Measurements from ENCODE around the gene GSTA2. TPM values are rescaled to one million over a fixed set of nuclear protein-coding genes. Genes with fewer than 3 reads are reported as not detected.
"Not testable (repeated sequence)": the region's sequence is repeated elsewhere in the genome, so short reads cannot be mapped to it uniquely, and the experiment has no call there.

GSTA2 gene
- total RNA-seq, 1 experiment from 2014 or later = 0.63 TPM

DNA sequence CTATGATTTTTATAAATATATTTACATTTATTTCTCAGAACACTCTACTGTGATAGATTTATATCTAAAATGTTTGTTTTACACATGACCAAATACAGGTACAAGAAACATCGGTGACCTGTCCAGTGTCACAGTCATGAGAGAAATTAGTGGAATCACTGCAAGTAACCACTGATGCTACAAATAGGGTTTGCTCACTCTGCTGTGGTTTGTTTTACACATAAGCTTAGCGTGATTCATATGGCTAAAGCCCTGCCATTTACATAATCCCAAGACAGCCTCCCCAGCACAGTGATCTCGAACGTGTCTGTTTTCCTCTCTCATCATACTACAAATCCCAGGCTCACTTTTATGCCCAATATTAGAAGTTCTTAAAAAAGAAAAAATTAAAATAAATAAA lies 6.1 kb upstream of the GSTA2 start:
- H3K36me3 ChIP-seq, DNase-seq, H3K4me3 ChIP-seq, H3K27me3 ChIP-seq, H3K9me3 ChIP-seq: not testable (repeated sequence)

DNA sequence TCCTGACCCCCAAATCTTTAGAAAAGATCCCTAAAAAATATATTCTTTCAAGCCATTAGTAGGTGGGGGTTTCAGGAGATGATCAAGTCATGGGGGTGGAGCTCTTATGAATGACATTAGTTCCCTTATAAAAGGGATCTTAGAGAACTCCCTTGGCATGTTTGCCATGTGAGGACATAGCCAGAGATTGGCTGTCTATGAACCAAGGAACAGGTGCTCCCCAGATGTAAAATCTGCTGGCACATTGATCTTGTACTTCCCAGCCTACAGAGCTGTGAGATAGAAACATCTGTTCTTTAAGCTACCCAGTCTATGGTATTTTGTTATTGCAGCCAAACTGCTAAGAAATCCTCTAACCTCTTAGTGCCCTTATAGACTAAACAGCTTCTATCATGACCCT lies 4.4 kb upstream of the GSTA2 start:
- H3K36me3 ChIP-seq, H3K9me3 ChIP-seq, H3K4me3 ChIP-seq, H3K27me3 ChIP-seq, DNase-seq: not testable (repeated sequence)

DNA sequence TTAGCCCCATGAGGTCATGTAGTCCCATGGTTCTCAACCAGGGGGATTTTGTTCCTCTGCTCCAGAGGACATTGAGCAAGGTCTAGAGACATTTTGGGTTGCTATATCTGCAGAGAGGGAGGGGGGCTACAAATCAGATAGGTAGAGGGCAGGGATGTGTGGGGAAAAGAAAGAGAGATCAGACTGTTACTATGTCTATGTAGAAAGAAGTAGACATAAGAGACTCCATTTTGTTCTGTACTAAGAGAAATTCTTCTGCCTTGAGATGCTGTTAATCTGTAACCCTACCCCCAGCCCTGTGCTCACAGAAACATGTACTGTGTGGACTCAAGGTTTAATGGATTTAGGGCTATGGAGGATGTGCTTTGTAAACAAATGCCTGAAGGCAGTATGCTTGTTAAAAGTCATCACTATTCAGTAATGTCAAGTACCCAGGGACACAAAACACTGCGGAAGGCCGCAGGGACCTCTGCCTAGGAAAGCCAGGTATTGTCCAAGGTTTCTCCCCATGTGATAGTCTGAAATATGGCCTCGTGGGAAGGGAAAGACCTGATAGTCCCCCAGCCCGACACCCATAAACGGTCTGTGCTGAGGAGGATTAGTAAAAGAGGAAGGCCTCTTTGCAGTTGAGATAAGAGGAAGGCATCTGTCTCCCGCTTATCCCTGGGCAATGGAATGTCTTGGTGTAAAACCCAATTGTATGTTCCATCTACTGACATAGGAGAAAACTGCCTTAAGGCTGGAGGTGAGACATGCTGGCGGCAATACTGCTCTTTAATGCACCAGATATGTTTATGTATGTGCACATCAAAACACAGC lies 1.4 kb downstream of the GSTA2 start:
- not testable (repeated sequence) for H3K9me3 ChIP-seq, H3K36me3 ChIP-seq, H3K4me3 ChIP-seq, H3K27me3 ChIP-seq, DNase-seq

DNA sequence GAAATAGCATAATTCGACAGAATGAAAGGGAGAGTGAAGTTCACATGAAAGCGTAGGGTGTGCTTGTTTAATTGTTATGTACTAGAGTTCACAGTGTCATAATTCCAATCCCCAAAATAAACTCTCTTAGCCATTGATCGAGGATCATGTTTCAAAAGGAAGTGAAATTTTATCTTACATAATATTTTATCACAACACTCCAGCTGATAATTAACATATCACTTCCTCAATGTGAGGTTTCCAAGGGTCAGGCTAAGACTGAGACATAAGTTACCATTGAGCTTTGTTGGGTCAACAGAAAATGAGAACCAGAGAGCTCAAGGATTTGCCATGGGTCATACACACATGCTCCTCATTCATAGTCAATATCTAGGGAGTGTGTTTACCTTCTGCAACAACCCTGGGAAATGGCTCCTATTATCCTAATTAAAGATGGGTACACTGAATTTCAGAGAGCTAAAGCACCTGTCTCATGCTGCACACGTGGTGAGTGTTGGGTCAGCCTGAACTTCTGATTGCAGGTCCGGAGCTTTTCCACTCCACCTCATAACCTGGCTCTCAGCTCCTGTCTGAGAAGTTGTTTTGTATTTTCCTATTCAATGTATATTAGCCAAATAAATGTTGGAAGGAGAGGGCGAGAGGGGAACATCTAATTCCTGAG lies 3.0 kb downstream of the GSTA2 start:
- Histone ChIP-seq H3K36me3 (no peaks in the 10 kb centered on the region), H3K4me3 (no peak overlapping the region), H3K9me3 (peaks cover 4% of the 10 kb centered on the region; the same call in 1 of the 2 replicates), H3K27me3 (no peaks in the 10 kb centered on the region)
- no peak for DNase-seq

DNA sequence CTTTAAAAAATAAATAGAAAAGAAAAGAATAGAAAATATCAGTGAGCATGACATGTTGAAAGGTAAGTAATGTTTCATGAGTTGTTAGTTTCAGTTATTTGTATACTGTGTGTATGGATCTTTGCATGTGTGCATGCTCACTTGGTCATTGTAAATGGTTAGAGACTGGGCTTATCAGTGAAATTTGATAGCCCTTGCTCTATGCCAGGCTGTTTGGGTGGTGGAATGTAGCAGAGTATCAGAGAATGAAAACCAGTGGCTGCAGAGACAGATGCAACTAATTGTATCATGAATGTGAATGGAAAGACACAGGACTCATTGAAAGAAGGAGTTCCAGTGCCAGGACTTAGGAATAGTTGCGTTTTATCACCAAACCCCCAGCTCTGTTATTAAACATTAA lies 4.2 kb downstream of the GSTA2 start:
- DNase-seq = no peak
- H3K36me3 ChIP-seq = no peaks in the 10 kb centered on the region
- peaks cover 4% of the 10 kb centered on the region; the same call in 1 of the 2 replicates for H3K9me3 ChIP-seq
- H3K27me3 ChIP-seq = no peaks in the 10 kb centered on the region
- H3K4me3 ChIP-seq = no peak overlapping the region

DNA sequence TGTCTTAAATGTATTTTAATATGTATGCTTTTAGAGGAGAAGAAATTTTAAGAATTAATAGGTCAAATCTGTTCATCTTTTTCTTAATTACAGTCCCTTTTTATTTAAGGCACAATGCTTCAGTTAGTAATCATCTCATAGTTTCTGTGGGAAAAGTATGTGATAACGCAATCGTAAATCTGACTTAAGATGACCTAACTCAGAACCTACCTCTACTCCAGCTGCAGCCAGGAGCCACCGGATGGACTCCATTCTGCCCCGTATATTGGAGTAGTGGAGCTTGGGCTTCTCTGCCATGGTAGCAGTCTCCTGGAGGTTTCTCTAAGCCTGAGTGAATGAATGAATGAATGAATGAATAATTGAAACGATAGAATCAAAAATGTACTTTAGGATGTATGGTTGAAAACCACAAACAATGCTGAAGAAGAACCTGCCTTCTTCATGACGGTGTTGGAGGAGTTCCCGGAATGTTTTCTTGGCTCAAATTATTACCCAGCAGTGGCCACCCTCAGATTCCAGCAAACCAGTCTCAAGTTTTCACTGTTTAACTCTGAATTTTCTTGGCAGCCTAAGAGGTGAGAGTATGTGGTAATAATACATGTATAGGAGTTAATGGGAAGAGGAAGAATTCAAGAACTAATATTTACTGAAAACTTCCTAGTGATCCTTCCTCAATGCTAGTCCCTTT lies 5.5 kb downstream of the GSTA2 start:
- not testable (repeated sequence) for H3K4me3 ChIP-seq

DNA sequence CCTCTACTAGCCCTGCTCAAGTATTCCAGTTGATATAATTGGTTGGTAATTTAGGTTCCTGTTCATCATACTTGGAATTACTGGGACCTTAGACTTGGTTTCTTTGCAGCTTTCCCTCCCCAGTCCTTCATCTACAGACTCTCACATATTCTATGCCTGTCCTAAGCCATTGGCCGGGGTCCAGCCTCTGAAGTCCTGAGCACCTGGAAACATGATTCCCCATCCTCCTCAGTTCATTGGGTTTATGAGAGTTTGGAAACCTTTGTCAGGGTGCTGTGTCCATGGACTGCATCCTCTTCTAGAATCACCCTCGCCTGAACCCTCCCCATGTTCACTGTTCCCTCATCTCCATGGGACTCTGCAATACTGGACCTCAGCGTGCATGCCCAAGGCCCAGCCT lies 8.8 kb downstream of the GSTA2 start:
- no peaks in the 10 kb centered on the region for H3K27me3 ChIP-seq
- no peak overlapping the region for H3K4me3 ChIP-seq
- DNase-seq = no peak

More for the DNA sequence above, 5.5 kb downstream of the GSTA2 start:
- not testable (repeated sequence) for H3K27me3 ChIP-seq, H3K9me3 ChIP-seq, H3K36me3 ChIP-seq
- DNase-seq = peak; percentile 69

DNA sequence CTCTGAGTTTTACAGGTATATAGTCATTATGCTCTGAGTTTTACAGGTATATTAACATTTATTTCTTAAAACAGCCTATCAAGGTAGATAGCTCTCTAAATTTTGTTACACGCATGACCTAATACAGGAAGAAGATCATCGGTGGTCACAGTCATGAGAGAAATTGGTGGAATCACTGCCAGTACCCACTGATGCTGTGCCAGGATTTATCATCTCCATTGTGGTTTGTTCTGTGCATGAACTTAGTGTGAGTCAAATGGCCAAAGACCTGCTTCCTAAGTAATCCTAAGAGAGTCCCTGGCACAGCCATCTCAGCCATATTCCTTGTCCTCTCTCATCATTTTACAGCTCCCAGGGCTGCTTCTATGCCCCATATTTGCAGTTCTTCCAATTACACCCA lies 10.1 kb downstream of the GSTA2 start:
- H3K9me3 ChIP-seq, H3K4me3 ChIP-seq, H3K27me3 ChIP-seq, H3K36me3 ChIP-seq: not testable (repeated sequence)
- DNase-seq = peak; percentile 73

More for the DNA sequence above, 8.8 kb downstream of the GSTA2 start:
- no peaks in the 10 kb centered on the region for H3K36me3 ChIP-seq
- H3K9me3 ChIP-seq = peaks cover 4% of the 10 kb centered on the region; the same call in 1 of the 2 replicates

DNA sequence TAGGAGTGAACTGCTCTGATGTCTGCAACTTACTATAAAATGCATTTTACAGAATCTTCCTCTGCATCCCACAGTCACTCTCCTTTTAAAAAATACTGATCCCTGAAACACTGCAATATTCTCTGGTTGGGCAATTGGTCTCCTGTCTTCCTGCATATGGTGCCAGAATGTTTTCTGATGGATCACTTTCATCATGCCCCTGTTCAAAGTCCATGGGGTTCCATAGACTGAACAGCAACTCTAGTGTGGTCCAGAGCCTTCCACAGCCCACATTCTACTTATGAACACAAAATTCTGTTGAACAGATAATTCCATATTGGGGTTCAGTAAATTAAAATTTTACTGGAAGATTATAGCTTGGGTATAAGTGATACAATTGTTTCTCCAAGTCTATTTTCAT lies 11.0 kb downstream of the GSTA2 start:
- Histone ChIP-seq H3K27me3 (no peaks in the 10 kb centered on the region), H3K9me3 (no peaks in the 10 kb centered on the region), H3K36me3 (no peaks in the 10 kb centered on the region), H3K4me3 (no peak overlapping the region)
- no peak for DNase-seq

DNA sequence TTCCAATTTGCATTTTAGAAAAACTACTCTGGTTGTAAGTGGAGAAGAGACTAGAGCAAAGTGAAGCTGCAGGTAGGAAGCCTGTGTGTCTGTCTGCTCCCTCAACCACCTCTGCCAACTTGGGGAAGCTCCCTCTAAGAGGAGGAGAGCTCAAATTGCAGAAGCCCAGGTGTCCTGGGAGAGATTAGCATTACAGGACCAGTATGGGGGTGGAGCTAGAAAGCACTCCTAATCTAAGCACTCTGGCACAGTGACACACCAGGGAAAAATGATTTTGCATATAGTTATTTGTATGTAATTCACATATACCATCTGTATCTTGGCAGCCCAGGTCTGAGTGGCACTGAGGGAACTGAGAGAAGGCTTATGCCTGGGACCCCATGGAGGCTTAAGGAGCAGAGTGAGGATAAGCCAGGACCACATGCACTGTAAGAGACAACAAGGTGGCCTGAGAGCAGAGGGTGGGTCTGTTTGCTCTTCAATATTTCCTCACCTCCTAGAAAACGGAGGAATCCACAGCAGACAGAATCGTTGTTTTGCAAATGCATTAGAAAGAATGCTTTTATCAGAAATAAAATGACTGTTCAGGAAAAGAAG lies 13.6 kb downstream of the GSTA2 start:
- Histone ChIP-seq H3K36me3 (no peaks in the 10 kb centered on the region), H3K9me3 (no peaks in the 10 kb centered on the region), H3K4me3 (no peak overlapping the region), H3K27me3 (no peaks in the 10 kb centered on the region)
- DNase-seq = no peak

DNA sequence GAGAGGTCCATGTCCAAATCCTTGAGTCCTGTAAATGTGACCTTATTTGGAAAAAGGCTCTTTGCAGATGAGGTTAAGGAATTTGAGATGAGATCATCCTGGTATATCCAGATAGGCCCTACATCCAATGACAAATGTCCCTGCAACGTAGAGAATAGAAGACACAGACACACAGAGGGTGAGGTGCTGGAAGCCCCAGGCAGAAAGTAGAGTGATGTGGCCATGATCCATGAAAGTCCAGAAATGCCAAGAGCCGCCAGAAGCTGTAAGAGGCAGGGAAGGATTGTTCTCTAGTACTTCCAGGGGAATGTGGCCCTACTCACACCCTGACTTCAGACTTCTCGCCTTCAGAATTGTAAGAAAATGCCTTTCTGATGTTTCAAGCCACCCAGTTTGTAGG lies 16.0 kb downstream of the GSTA2 start:
- not testable (repeated sequence) for H3K27me3 ChIP-seq, H3K36me3 ChIP-seq, H3K4me3 ChIP-seq, H3K9me3 ChIP-seq
- peak; percentile 25 for DNase-seq

DNA sequence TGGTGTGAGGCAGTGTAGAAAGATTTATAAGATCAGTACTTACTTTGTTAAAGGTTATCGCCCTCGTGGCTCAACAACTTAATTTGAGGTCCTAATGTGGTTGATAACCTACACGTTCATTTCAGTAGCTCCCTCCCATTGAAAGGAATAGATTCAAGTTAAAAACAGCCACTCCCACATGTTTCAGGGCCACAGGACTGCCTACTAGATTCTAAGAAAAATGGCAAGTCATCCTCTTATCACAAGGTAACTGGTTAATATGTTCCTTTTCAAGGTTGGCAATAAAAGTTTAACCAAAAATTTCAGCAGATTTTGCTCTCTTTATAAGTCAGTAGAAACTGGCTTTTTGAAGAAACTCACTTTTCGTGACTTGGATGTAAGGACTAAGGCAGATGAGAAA lies 17.1 kb downstream of the GSTA2 start:
- no peaks in the 10 kb centered on the region for H3K27me3 ChIP-seq
- no peaks in the 10 kb centered on the region for H3K36me3 ChIP-seq
- H3K9me3 ChIP-seq = no peaks in the 10 kb centered on the region
- no peak for DNase-seq
- H3K4me3 ChIP-seq = no peak overlapping the region

DNA sequence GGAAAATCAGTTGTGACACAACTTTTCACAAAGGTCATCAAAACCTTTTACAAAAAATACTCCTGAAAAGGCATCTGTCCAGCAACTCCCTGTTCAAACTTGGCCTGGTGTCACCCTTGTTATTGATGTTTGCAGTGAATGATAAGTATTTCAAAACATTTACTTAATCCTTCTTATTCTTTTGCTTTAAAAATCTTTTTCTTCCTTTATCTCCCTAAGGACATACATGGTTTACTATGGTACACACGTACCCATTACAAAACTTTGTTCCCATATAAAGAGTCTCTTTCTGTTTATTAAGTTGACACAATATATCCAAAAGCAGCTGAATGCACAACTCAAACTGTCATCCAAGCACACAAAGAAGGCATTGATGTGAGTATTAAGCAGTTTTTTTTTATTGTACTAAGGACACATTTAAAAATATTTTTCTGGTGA lies 17.5 kb downstream of the GSTA2 start:
- DNase-seq = no peak
- Histone ChIP-seq H3K36me3 (no peaks in the 10 kb centered on the region), H3K4me3 (no peak overlapping the region), H3K9me3 (no peaks in the 10 kb centered on the region), H3K27me3 (no peaks in the 10 kb centered on the region)

DNA sequence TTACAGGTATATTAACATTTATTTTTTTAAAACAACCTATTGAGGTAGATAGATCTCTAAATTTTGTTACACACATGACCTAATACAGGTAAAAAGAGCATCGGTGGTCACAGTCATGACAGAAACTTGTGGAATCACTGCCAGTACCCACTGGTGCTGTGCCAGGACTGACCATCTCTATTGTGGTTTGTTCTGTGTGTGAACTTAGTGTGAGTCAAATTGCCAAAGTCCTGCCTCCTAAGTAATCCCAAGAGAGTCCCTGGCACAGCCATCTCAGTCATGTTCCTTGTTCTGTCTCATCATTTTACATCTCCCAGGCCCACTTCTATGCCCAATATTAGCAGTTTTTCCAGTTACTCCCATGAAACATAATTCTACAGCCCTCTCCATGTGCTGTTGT lies 21.4 kb downstream of the GSTA2 start:
- Histone ChIP-seq H3K4me3 (no peak overlapping the region), H3K9me3 (no peaks in the 10 kb centered on the region), H3K27me3 (no peaks in the 10 kb centered on the region), H3K36me3 (no peaks in the 10 kb centered on the region)
- no peak for DNase-seq

DNA sequence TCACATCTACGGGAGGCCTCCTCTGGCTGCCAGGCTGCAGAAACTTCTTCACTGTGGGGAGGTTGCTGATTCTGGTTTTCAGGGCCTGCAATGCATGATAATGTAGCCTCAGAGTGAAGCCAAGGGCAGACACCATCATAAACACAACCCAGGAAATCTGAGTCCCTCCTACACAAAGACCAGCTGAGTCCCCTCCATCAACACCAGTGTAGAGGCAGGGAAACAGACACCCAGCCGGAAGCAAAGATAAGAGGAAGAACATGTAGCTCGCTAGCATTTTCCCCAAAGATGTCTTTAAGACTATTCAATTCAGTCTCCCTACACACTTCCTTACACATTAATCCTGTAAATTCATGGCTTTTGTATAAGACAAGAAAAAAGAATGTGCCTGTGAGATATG lies 23.6 kb downstream of the GSTA2 start:
- Histone ChIP-seq H3K36me3 (no peaks in the 10 kb centered on the region), H3K9me3 (no peaks in the 10 kb centered on the region), H3K27me3 (no peaks in the 10 kb centered on the region), H3K4me3 (no peak overlapping the region)
- DNase-seq = no peak

DNA sequence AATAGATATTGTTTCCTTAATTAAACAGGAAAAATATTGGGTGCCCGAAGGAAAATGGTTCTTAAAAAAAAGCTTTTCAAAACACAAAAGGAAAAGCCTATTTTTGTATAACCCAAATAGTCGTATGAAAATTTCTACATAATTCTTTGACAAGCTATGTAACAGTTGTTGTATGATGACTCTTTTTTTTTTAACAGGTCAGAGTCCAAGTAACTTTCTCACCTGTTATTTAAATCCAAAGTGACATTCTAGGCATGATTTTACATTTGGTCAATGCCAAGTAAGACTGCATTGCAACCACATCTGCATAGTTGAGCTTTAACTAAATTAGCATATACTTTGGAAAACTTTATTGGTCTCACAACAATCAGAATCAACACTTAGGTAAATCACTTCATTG lies 24.1 kb downstream of the GSTA2 start:
- DNase-seq = no peak
- Histone ChIP-seq H3K9me3 (no peaks in the 10 kb centered on the region), H3K4me3 (no peak overlapping the region), H3K27me3 (no peaks in the 10 kb centered on the region), H3K36me3 (no peaks in the 10 kb centered on the region)

DNA sequence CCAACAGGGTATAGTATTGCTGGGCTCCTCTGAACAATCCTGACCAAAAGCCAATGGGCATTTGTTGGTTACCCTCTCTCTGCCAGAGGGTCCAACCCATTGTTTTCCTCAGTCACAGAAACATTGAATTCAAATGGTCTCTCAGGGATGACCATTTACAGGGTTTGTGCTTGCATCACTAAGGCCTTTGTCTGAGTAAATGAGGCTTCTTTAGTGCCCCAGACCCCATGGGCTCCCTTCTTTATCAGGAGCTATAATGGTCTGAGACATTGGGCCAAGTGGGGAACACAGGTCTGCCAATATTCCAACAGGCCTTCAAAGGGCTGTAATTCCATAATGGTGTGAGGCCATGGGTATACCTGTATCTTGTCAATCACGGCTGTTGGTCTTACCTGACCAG lies 27.1 kb downstream of the GSTA2 start:
- no peaks in the 10 kb centered on the region for H3K9me3 ChIP-seq
- H3K36me3 ChIP-seq = no peaks in the 10 kb centered on the region
- no peak for DNase-seq
- no peaks in the 10 kb centered on the region for H3K27me3 ChIP-seq
- H3K4me3 ChIP-seq = no peak overlapping the region
